HCT116 (cell line): Measurements from ENCODE around the gene STIMATE. TPM values are rescaled to one million over a fixed set of nuclear protein-coding genes. Genes with fewer than 3 reads are reported as not detected.

Experiments used
- ATAC-seq: fragments of 200-7000 bp; cut with Tn5 transposase; 2 replicates; pipeline ENCODE4 v1.9.1; 2020; ENCODE audit warnings: mild to moderate bottlenecking, moderate library complexity
- BruUV-seq: library from RNA; stranded (reverse); fragments of 400-500 nt; replicated peaks from 2 replicates; lab custom pipeline; 2021; lab: Mats Ljungman, UMichigan
- CTCF ChIA-PET: fragments of 300-600 bp; sonication (Branson Sonifier 250); formaldehyde crosslinking; loops from one replicate; lab custom pipeline; 2021; ENCODE audit warnings: antibody characterized with exemption; lab: Charles Lee
- POLR2A ChIA-PET: fragments of 300-600, 350-600 bp; sonication (Branson Sonifier 250); formaldehyde crosslinking; loops from one replicate; lab custom pipeline; 2021; ENCODE audit warnings: antibody characterized with exemption; lab: Charles Lee
- RAD21 ChIA-PET, 2 experiments: fragments of 300-600 bp; sonication (Branson Sonifier 250); formaldehyde crosslinking; loops; one replicate each; lab custom pipeline; 2023; ENCODE audit warnings: low total read pairs in 2 of 2; ENCODE audit not compliant: uncharacterized antibody in 2 of 2, unreplicated experiment in 2 of 2, low non-redundant PET in 1 of 2; lab: Charles Lee
- DNase-seq: peaks from one replicate; pipeline ENCODE4 v3.0.0-alpha.2; 2010; ENCODE audit warnings: low read depth, low spot score
- H2AFZ ChIP-seq: fragments of 200-600 bp; shearing (Covaris generic), sonication (generic); 2 replicates; pipeline ENCODE4 v1.6.1; 2017; ENCODE audit warnings: low read depth, mixed run types, mixed read lengths, antibody characterized with exemption, low read length; ENCODE audit not compliant: poor library complexity, severe bottlenecking
- H3K27ac ChIP-seq: 2 replicates; pipeline ENCODE4 v1.5.1; 2012; ENCODE audit warnings: low read depth, low read length
- H3K27me3 ChIP-seq: fragments of 200-600 bp; sonication (generic); 2 replicates; pipeline ENCODE4 v1.6.1; 2016; ENCODE audit warnings: mixed run types, low read length, mixed read lengths; ENCODE audit not compliant: insufficient read depth
- H3K36me3 ChIP-seq, 2 experiments: fragments of 200-500 bp in 1 of 2; fragments of 200-600 bp in 1 of 2; sonication (Bioruptor generic) in 1 of 2; sonication (generic) in 1 of 2; 2 replicates each; pipeline versions ENCODE4 v1.5.1 to v1.6.1; 2014 to 2016; ENCODE audit warnings: low read length in 2 of 2, inconsistent platforms in 1 of 2, mixed read lengths in 1 of 2, mixed run types in 1 of 2; ENCODE audit not compliant: insufficient read depth in 2 of 2, control insufficient read depth in 1 of 2
- H3K4me1 ChIP-seq, 2 experiments: fragments of 200-600 bp in 1 of 2; sonication (generic) in 1 of 2; 2 replicates each; pipeline versions ENCODE4 v1.5.1 to v1.6.1; 2012 to 2017; ENCODE audit warnings: low read length in 2 of 2, inconsistent platforms in 1 of 2, mild to moderate bottlenecking in 1 of 2, mixed read lengths in 1 of 2, mixed run types in 1 of 2, moderate library complexity in 1 of 2; ENCODE audit not compliant: insufficient read depth in 2 of 2, control insufficient read depth in 1 of 2
- H3K4me2 ChIP-seq: fragments of 200-600 bp; sonication (generic); 2 replicates; pipeline ENCODE4 v1.6.1; 2017; ENCODE audit warnings: mixed run types, low read length, mixed read lengths
- H3K4me3 ChIP-seq, 2 experiments: fragments of 200-600 bp in 1 of 2; sonication (generic) in 1 of 2; replicated peaks in 1 of 2; 2 replicates each; pipeline ENCODE4 v1.5.1; 2011 to 2016; ENCODE audit warnings: low read length in 2 of 2, control low read depth in 1 of 2, low read depth in 1 of 2, mild to moderate bottlenecking in 1 of 2, mixed read lengths in 1 of 2, mixed run types in 1 of 2
- H3K79me2 ChIP-seq: fragments of 200-600 bp; sonication (generic); 2 replicates; pipeline ENCODE4 v1.6.1; 2017; ENCODE audit warnings: mild to moderate bottlenecking, mixed run types, low read length, moderate library complexity, mixed read lengths; ENCODE audit not compliant: insufficient read depth
- H3K9ac ChIP-seq: fragments of 200-600 bp; sonication (generic); 2 replicates; pipeline ENCODE4 v1.6.1; 2016; ENCODE audit warnings: low read length, mixed read lengths
- H3K9me2 ChIP-seq: fragments of 200-600 bp; sonication (generic), shearing (Covaris generic); 2 replicates; pipeline ENCODE4 v1.6.1; 2017; ENCODE audit warnings: mixed run types, mild to moderate bottlenecking, moderate library complexity; ENCODE audit not compliant: insufficient read depth
- H3K9me3 ChIP-seq, 2 experiments: fragments of 200-500 bp in 1 of 2; fragments of 200-600 bp in 1 of 2; sonication (Bioruptor generic) in 1 of 2; sonication (generic) in 1 of 2; 2 replicates each; pipeline ENCODE4 v1.6.1; 2014 to 2017; ENCODE audit warnings: low read length in 2 of 2, mixed read lengths in 2 of 2, inconsistent platforms in 1 of 2, low read depth in 1 of 2, mild to moderate bottlenecking in 1 of 2, mixed run types in 1 of 2, moderate library complexity in 1 of 2; ENCODE audit not compliant: control insufficient read depth in 1 of 2, insufficient read depth in 1 of 2
- H4K20me1 ChIP-seq: fragments of 200-600 bp; sonication (generic), shearing (Covaris generic); 2 replicates; pipeline ENCODE4 v1.6.1; 2017; ENCODE audit warnings: mixed run types, mild to moderate bottlenecking, moderate library complexity; ENCODE audit not compliant: insufficient read depth
- ATF3 ChIP-seq: IDR thresholded peaks from 2 replicates; pipeline ENCODE4 v1.6.1; 2012
- EGR1 ChIP-seq: IDR thresholded peaks from 2 replicates; pipeline ENCODE4 v1.6.1; 2012; ENCODE audit warnings: low read depth
- EZH2 ChIP-seq: fragments of 200-600 bp; sonication (generic); IDR thresholded peaks from 2 replicates; pipeline ENCODE4 v1.6.1; 2017; ENCODE audit warnings: antibody characterized with exemption, mixed run types
- EZH2phosphoT487 ChIP-seq: fragments of 200-600 bp; IDR thresholded peaks from 2 replicates; pipeline ENCODE4 v1.6.1; 2018; ENCODE audit warnings: antibody characterized with exemption, borderline replicate concordance
- JUND ChIP-seq: IDR thresholded peaks from 2 replicates; pipeline ENCODE4 v1.6.1; 2012
- POLR2A ChIP-seq: IDR thresholded peaks from 2 replicates; pipeline ENCODE4 v1.7.0; 2011; ENCODE audit warnings: borderline replicate concordance; ENCODE audit not compliant: insufficient read depth, insufficient read length; ENCODE audit errors: extremely low read depth
- RAD21 ChIP-seq: IDR thresholded peaks from 2 replicates; pipeline ENCODE4 v1.6.1; 2012; ENCODE audit warnings: low read depth, mild to moderate bottlenecking
- REST ChIP-seq: IDR thresholded peaks from 2 replicates; pipeline ENCODE4 v1.6.1; 2012; ENCODE audit warnings: low read depth
- SIN3A ChIP-seq: IDR thresholded peaks from 2 replicates; pipeline ENCODE4 v1.6.1; 2012; ENCODE audit warnings: low read depth
- SRF ChIP-seq: IDR thresholded peaks from 2 replicates; pipeline ENCODE4 v1.6.1; 2012; ENCODE audit warnings: low read depth
- TCF7L2 ChIP-seq: IDR thresholded peaks from 2 replicates; pipeline ENCODE4 v1.7.0; 2011; ENCODE audit warnings: borderline replicate concordance, inconsistent platforms; ENCODE audit not compliant: insufficient read depth, insufficient read length; ENCODE audit errors: extremely low read depth
- YY1 ChIP-seq: IDR thresholded peaks from 2 replicates; pipeline ENCODE4 v1.6.1; 2011; ENCODE audit warnings: low read length, low read depth, moderate library complexity, mild to moderate bottlenecking; ENCODE audit not compliant: insufficient replicate concordance; ENCODE audit errors: extremely low read depth
- ZFX ChIP-seq: fragments of 450-650 bp; IDR thresholded peaks from 2 replicates; pipeline ENCODE4 v1.6.1; 2017
- intact Hi-C: fragments of 100-400 bp; cut with micrococcal nuclease; formaldehyde crosslinking; loops from 2 replicates; pipeline ENCODE4 v1.10.0; 2022
- total RNA-seq: library from RNA; stranded (reverse); gene quantifications from one replicate; pipeline ENCODE4 v1.2.1, GENCODE V29; 2021; ENCODE audit not compliant: unreplicated experiment
- TF ChIP-seq, protein P1 (sequence below), 3 experiments: fragments of 200-600 bp in 1 of 3; sonication (generic) in 1 of 3; IDR thresholded peaks in 2 of 3; conservative IDR thresholded peaks in 1 of 3; 2 replicates each; pipeline ENCODE4 v1.5.1; 2012 to 2017; ENCODE audit warnings: low read depth in 2 of 3, low read length in 2 of 3, antibody characterized with exemption in 1 of 3, borderline replicate concordance in 1 of 3, control low read depth in 1 of 3, mild to moderate bottlenecking in 1 of 3, mixed read lengths in 1 of 3, mixed run types in 1 of 3, moderate library complexity in 1 of 3; ENCODE audit not compliant: insufficient read depth in 1 of 3
- TF ChIP-seq, protein P2 (sequence below): IDR thresholded peaks from 2 replicates; pipeline ENCODE4 v1.6.1; 2012

STIMATE gene
- total RNA-seq, 1 experiment from 2014 or later = 20.2 TPM

- ChIA-PET CTCF (interaction anchor here (1.2 kb wide), 1 partner anchor 166 kb away, joined by 3 read pairs; no protein-coding TSS in a partner anchor), POLR2A (no interaction called here), RAD21 (no interaction called here)
- Histone ChIP-seq H2AFZ (no peak overlapping the region), H3K27me3 (no peaks in the 10 kb centered on the region), H4K20me1 (no peaks in the 10 kb centered on the region), H3K9ac (no peak overlapping the region), H3K4me1 (no peaks in the 10 kb centered on the region), H3K27ac (no peak overlapping the region), H3K9me2 (no peaks in the 10 kb centered on the region), H3K9me3 (no peaks in the 10 kb centered on the region), H3K4me3 (no peak overlapping the region), H3K36me3 (peaks cover 15 to 22% of the 10 kb centered on the region in 2 experiments), H3K4me2 (no peak overlapping the region), H3K79me2 (no peaks in the 10 kb centered on the region)
- no peak for TF ChIP-seq YY1
- TF ChIP-seq SIN3A = no peak
- TF ChIP-seq, protein P1, sequence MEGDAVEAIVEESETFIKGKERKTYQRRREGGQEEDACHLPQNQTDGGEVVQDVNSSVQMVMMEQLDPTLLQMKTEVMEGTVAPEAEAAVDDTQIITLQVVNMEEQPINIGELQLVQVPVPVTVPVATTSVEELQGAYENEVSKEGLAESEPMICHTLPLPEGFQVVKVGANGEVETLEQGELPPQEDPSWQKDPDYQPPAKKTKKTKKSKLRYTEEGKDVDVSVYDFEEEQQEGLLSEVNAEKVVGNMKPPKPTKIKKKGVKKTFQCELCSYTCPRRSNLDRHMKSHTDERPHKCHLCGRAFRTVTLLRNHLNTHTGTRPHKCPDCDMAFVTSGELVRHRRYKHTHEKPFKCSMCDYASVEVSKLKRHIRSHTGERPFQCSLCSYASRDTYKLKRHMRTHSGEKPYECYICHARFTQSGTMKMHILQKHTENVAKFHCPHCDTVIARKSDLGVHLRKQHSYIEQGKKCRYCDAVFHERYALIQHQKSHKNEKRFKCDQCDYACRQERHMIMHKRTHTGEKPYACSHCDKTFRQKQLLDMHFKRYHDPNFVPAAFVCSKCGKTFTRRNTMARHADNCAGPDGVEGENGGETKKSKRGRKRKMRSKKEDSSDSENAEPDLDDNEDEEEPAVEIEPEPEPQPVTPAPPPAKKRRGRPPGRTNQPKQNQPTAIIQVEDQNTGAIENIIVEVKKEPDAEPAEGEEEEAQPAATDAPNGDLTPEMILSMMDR (IDR thresholded peaks at IDR 0.05 in 2 of 3, conservative IDR thresholded peaks at IDR 0.05 in 1 of 3; ENCODE audit: borderline replicate concordance in 1 of 3, insufficient read depth in 1 of 3, low read depth in 2 of 3, low read length in 2 of 3) = 0 out of 6 replicates have a peak, but pooled peaks of 1 of the 3 experiments have one; percentile 13
- 0 out of 2 replicates have a peak, but pooled peaks have one; percentile 14 for TF ChIP-seq RAD21
- BruUV-seq = no TSS peak
- ATAC-seq (no peak), DNase-seq (no peak)
- intact Hi-C loops = no loop called here
Observed at GRCh38 chr3:52907497-52907896, 10.1 kb upstream of the STIMATE start.

- CTCF ChIA-PET = no interaction called here
- H3K79me2 ChIP-seq = no peaks in the 10 kb centered on the region
- H3K36me3 ChIP-seq = peaks cover 8 to 17% of the 10 kb centered on the region in 2 experiments; a peak in 3 of 4 replicates
- H3K9ac ChIP-seq = no peak overlapping the region
- no peak overlapping the region for H3K4me3 ChIP-seq
- DNase-seq = no peak
- H3K27me3 ChIP-seq = no peaks in the 10 kb centered on the region
- H3K9me2 ChIP-seq = no peaks in the 10 kb centered on the region
- no peak overlapping the region for H3K27ac ChIP-seq
- no peak overlapping the region for H3K4me2 ChIP-seq
- H3K9me3 ChIP-seq = no peaks in the 10 kb centered on the region
- no peak overlapping the region for H2AFZ ChIP-seq
- H4K20me1 ChIP-seq = no peaks in the 10 kb centered on the region
- no TSS peak for BruUV-seq
- TF ChIP-seq TCF7L2 (no peak), EGR1 (no peak), ATF3 (no peak), SRF (no peak), POLR2A (no peak), REST (no peak), EZH2phosphoT487 (no peak), ZFX (no peak), EZH2 (no peak), SIN3A (no peak), JUND (no peak)
- TF ChIP-seq, protein P2, sequence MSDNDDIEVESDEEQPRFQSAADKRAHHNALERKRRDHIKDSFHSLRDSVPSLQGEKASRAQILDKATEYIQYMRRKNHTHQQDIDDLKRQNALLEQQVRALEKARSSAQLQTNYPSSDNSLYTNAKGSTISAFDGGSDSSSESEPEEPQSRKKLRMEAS = no peak
- ATAC-seq = no peak
- RAD21 ChIA-PET = no interaction called here
- intact Hi-C loops = no loop called here
- no peaks in the 10 kb centered on the region for H3K4me1 ChIP-seq
- POLR2A ChIA-PET = interaction anchor here (1.2 kb wide), 1 partner anchor 95 kb away, joined by 3 read pairs; no protein-coding TSS in a partner anchor
Observed at GRCh38 chr3:52904552-52904951, 7.2 kb upstream of the STIMATE start.
